SK-N-SH (cell line): ENCODE data around the gene LILRA2.

Source experiments
- EZH2phosphoT487 ChIP-seq: fragments of 200-600 bp; sonication (generic); IDR thresholded peaks from 2 replicates; pipeline ENCODE4 v1.6.1; 2017; ENCODE audit warnings: low read depth, mixed run types, mild to moderate bottlenecking, antibody characterized with exemption, moderate library complexity, borderline replicate concordance
- GABPA ChIP-seq: IDR thresholded peaks from 2 replicates; pipeline ENCODE4 v1.4.0; 2012; ENCODE audit warnings: low read depth, mild to moderate bottlenecking
- JUND ChIP-seq: IDR thresholded peaks from 2 replicates; pipeline ENCODE4 v1.4.0; 2012
- MXI1 ChIP-seq: IDR thresholded peaks from 2 replicates; pipeline ENCODE4 v1.6.1; 2012; ENCODE audit warnings: mild to moderate bottlenecking, low read depth, low read length, improper control_type of control experiment
- POLR2AphosphoS5 ChIP-seq: IDR thresholded peaks from 2 replicates; pipeline ENCODE4 v1.6.1; 2012; ENCODE audit warnings: low read depth, low read length
- RCOR1 ChIP-seq: fragments of 150-350 bp; IDR thresholded peaks from 2 replicates; pipeline ENCODE4 v1.6.1; 2017; ENCODE audit warnings: antibody characterized with exemption, low read length
- RFX5 ChIP-seq: IDR thresholded peaks from 2 replicates; pipeline ENCODE4 v1.6.1; 2012; ENCODE audit warnings: mild to moderate bottlenecking, improper control_type of control experiment, low read length
- SMC3 ChIP-seq: IDR thresholded peaks from 2 replicates; pipeline ENCODE4 v1.6.1; 2012; ENCODE audit warnings: low read depth, low read length, improper control_type of control experiment
- TAF1 ChIP-seq: IDR thresholded peaks from 2 replicates; pipeline ENCODE4 v1.6.1; 2012; ENCODE audit warnings: low read depth, mild to moderate bottlenecking, low read length, moderate library complexity, borderline replicate concordance
- TF ChIP-seq, protein P1 (sequence below): fragments of 200-600 bp; sonication (generic); IDR thresholded peaks from 2 replicates; pipeline ENCODE4 v1.6.1; 2017; ENCODE audit warnings: antibody characterized with exemption, mild to moderate bottlenecking, moderate library complexity
- TF ChIP-seq, protein P2 (sequence below): IDR thresholded peaks from 2 replicates; pipeline ENCODE4 v1.6.1; 2012; ENCODE audit warnings: mild to moderate bottlenecking, low read depth, low read length, moderate library complexity

GRCh38 chr19:54614726-54615125 lies 41.1 kb downstream of the LILRA2 start:
- TF ChIP-seq, protein P1, sequence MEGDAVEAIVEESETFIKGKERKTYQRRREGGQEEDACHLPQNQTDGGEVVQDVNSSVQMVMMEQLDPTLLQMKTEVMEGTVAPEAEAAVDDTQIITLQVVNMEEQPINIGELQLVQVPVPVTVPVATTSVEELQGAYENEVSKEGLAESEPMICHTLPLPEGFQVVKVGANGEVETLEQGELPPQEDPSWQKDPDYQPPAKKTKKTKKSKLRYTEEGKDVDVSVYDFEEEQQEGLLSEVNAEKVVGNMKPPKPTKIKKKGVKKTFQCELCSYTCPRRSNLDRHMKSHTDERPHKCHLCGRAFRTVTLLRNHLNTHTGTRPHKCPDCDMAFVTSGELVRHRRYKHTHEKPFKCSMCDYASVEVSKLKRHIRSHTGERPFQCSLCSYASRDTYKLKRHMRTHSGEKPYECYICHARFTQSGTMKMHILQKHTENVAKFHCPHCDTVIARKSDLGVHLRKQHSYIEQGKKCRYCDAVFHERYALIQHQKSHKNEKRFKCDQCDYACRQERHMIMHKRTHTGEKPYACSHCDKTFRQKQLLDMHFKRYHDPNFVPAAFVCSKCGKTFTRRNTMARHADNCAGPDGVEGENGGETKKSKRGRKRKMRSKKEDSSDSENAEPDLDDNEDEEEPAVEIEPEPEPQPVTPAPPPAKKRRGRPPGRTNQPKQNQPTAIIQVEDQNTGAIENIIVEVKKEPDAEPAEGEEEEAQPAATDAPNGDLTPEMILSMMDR = no peak
- no peak for TF ChIP-seq SMC3
- no peak for TF ChIP-seq RFX5
- no peak for TF ChIP-seq EZH2phosphoT487
- TF ChIP-seq POLR2AphosphoS5 = no peak
- no peak for TF ChIP-seq JUND
- no peak for TF ChIP-seq MXI1
- no peak for TF ChIP-seq RCOR1
- TF ChIP-seq GABPA = no peak
- TF ChIP-seq, protein P2, sequence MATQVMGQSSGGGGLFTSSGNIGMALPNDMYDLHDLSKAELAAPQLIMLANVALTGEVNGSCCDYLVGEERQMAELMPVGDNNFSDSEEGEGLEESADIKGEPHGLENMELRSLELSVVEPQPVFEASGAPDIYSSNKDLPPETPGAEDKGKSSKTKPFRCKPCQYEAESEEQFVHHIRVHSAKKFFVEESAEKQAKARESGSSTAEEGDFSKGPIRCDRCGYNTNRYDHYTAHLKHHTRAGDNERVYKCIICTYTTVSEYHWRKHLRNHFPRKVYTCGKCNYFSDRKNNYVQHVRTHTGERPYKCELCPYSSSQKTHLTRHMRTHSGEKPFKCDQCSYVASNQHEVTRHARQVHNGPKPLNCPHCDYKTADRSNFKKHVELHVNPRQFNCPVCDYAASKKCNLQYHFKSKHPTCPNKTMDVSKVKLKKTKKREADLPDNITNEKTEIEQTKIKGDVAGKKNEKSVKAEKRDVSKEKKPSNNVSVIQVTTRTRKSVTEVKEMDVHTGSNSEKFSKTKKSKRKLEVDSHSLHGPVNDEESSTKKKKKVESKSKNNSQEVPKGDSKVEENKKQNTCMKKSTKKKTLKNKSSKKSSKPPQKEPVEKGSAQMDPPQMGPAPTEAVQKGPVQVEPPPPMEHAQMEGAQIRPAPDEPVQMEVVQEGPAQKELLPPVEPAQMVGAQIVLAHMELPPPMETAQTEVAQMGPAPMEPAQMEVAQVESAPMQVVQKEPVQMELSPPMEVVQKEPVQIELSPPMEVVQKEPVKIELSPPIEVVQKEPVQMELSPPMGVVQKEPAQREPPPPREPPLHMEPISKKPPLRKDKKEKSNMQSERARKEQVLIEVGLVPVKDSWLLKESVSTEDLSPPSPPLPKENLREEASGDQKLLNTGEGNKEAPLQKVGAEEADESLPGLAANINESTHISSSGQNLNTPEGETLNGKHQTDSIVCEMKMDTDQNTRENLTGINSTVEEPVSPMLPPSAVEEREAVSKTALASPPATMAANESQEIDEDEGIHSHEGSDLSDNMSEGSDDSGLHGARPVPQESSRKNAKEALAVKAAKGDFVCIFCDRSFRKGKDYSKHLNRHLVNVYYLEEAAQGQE = no peak
- TF ChIP-seq TAF1 = no peak
